Measurements from ENCODE around the gene UBE2Q2. TPM values are rescaled to one million over a fixed set of nuclear protein-coding genes. Genes with fewer than 3 reads are reported as not detected.
"Not testable (repeated sequence)": the region's sequence is repeated elsewhere in the genome, so short reads cannot be mapped to it uniquely, and the experiment has no call there.

The UBE2Q2 gene
- total RNA-seq, 1 donor from 2014 or later, result 47.7 TPM

DNA sequence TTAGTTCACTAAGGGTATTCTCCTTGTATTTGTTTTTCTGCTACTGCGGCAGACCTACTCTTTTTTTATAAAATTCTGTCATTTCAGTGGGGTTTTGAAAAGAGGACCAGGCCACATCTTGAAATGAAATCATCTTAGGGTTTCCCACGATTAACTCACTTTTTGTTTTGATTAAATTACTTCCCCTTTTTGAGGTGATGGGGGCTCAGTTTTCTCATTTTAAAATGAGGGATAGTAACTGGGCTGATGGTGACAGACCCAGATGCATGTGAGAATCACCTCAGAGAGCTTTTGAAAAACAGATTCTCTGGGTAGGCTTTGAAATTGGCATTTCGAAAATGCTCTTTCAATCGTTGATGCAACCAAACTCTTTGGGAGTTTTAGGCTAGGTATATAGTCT is 24.2 kb downstream of the UBE2Q2 start:
- peaks cover 59% of the 10 kb centered on the region for H3K79me2 ChIP-seq (ENCODE audit: insufficient read depth, low read length)
- no peak overlapping the region for H3K4me3 ChIP-seq (ENCODE audit: insufficient read depth, low read depth, low read length)
- no peaks in the 10 kb centered on the region for H3K9me3 Mint-ChIP-seq (ENCODE audit: unreplicated experiment)
- no peaks in the 10 kb centered on the region for H3K27me3 ChIP-seq (ENCODE audit: insufficient read depth, low read length)
- no peaks in the 10 kb centered on the region for H3K4me1 ChIP-seq (ENCODE audit: insufficient read depth, low read length)
- H3K36me3 Mint-ChIP-seq (ENCODE audit: low read depth, unreplicated experiment), result peaks cover 15% of the 10 kb centered on the region
- TF ChIP-seq, protein P1, sequence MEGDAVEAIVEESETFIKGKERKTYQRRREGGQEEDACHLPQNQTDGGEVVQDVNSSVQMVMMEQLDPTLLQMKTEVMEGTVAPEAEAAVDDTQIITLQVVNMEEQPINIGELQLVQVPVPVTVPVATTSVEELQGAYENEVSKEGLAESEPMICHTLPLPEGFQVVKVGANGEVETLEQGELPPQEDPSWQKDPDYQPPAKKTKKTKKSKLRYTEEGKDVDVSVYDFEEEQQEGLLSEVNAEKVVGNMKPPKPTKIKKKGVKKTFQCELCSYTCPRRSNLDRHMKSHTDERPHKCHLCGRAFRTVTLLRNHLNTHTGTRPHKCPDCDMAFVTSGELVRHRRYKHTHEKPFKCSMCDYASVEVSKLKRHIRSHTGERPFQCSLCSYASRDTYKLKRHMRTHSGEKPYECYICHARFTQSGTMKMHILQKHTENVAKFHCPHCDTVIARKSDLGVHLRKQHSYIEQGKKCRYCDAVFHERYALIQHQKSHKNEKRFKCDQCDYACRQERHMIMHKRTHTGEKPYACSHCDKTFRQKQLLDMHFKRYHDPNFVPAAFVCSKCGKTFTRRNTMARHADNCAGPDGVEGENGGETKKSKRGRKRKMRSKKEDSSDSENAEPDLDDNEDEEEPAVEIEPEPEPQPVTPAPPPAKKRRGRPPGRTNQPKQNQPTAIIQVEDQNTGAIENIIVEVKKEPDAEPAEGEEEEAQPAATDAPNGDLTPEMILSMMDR (IDR thresholded peaks at IDR 0.05; ENCODE audit: insufficient read depth, low read depth, low read length), result no peak
- no peak for TF ChIP-seq EZH2 (IDR thresholded peaks at IDR 0.05; ENCODE audit: insufficient read depth, low read length)
- peaks cover 46% of the 10 kb centered on the region for H4K20me1 ChIP-seq (ENCODE audit: insufficient read depth, low read length)
- no peak overlapping the region for H2AFZ ChIP-seq (ENCODE audit: low read depth, low read length)
- DNase-seq (ENCODE audit: low read depth) (no peak), FAIRE-seq (no peak)
- H3K27ac Mint-ChIP-seq (ENCODE audit: unreplicated experiment), result no peak overlapping the region
- no peaks in the 10 kb centered on the region for H3K9me3 ChIP-seq (ENCODE audit: insufficient read depth, low read depth, low read length)
- H3K27me3 Mint-ChIP-seq (ENCODE audit: low read depth, unreplicated experiment), result no peaks in the 10 kb centered on the region
- H3K36me3 ChIP-seq (ENCODE audit: insufficient read depth, low read length), result peaks cover 19% of the 10 kb centered on the region
- peaks cover 14% of the 10 kb centered on the region for H3K4me1 Mint-ChIP-seq (ENCODE audit: low read depth, unreplicated experiment)
- no peak overlapping the region for H3K4me2 ChIP-seq (ENCODE audit: low read length)
- H3K4me3 Mint-ChIP-seq (ENCODE audit: unreplicated experiment), result no peak overlapping the region
- H3K9ac ChIP-seq (ENCODE audit: low read length), result no peak overlapping the region
- no peak overlapping the region for H3K27ac ChIP-seq (ENCODE audit: low read depth, low read length)

DNA sequence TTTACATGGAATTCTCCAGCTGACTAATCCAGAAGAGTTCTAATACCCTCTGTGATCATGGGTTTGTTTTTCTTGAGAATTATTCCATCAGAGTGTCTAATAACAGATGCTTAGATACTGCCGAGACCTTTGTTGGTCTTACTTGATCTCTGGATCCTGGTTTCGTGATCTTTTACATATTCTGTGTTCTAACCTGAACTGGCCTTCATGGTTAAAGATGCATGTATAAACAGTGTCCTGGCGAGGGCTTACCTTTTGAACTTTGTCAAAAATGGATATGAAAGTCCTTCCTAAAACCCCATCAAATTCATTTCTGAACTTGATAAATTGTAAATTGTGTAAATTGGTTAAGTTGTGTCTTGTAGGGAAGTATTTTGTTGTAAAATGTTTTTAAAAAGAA is 24.8 kb downstream of the UBE2Q2 start:
- Histone ChIP-seq H3K4me3 (ENCODE audit: insufficient read depth, low read depth, low read length) (no peak overlapping the region), H3K27ac (ENCODE audit: low read depth, low read length) (no peak overlapping the region), H4K20me1 (ENCODE audit: insufficient read depth, low read length) (peaks cover 41% of the 10 kb centered on the region), H3K79me2 (ENCODE audit: insufficient read depth, low read length) (peaks cover 53% of the 10 kb centered on the region), H3K27me3 (ENCODE audit: insufficient read depth, low read length) (no peaks in the 10 kb centered on the region), H3K4me2 (ENCODE audit: low read length) (no peak overlapping the region), H3K9ac (ENCODE audit: low read length) (no peak overlapping the region), H3K9me3 (ENCODE audit: insufficient read depth, low read depth, low read length) (no peaks in the 10 kb centered on the region), H3K4me1 (ENCODE audit: insufficient read depth, low read length) (no peaks in the 10 kb centered on the region), H2AFZ (ENCODE audit: low read depth, low read length) (no peak overlapping the region), H3K36me3 (ENCODE audit: insufficient read depth, low read length) (peaks cover 16% of the 10 kb centered on the region)
- Mint-ChIP-seq H3K27me3 (ENCODE audit: low read depth, unreplicated experiment) (no peaks in the 10 kb centered on the region), H3K4me3 (ENCODE audit: unreplicated experiment) (no peak overlapping the region), H3K4me1 (ENCODE audit: low read depth, unreplicated experiment) (peaks cover 14% of the 10 kb centered on the region), H3K36me3 (ENCODE audit: low read depth, unreplicated experiment) (peaks cover 12% of the 10 kb centered on the region), H3K27ac (ENCODE audit: unreplicated experiment) (no peak overlapping the region), H3K9me3 (ENCODE audit: unreplicated experiment) (no peaks in the 10 kb centered on the region)
- FAIRE-seq (no peak), DNase-seq (ENCODE audit: low read depth) (no peak)
- TF ChIP-seq, protein P1 (IDR thresholded peaks at IDR 0.05; ENCODE audit: insufficient read depth, low read depth, low read length), result no peak
- no peak for TF ChIP-seq EZH2 (IDR thresholded peaks at IDR 0.05; ENCODE audit: insufficient read depth, low read length)

DNA sequence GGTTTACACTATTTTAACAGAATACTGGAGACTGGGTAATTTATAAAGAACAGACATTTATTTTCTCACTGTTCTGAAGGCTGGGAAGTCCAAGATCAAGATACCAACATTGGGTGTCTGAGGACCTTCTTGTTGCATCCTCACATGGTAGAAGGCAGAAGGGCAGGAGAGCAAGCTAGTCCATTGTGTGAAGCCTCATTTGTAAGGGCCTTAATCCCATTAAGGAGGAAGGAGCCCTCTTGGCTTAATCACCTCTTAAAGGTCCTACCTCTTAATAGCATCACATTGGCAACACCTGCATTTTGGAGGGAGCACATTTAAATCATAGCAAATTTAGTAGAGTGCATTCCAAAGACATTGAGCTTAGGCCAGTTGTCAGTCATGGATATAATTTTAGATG is 26.2 kb downstream of the UBE2Q2 start:
- Histone ChIP-seq H3K9me3 (ENCODE audit: insufficient read depth, low read depth, low read length) (no peaks in the 10 kb centered on the region), H3K4me1 (ENCODE audit: insufficient read depth, low read length) (no peaks in the 10 kb centered on the region), H3K27ac (ENCODE audit: low read depth, low read length) (no peak overlapping the region), H3K9ac (ENCODE audit: low read length) (no peak overlapping the region), H3K4me3 (ENCODE audit: insufficient read depth, low read depth, low read length) (no peak overlapping the region), H2AFZ (ENCODE audit: low read depth, low read length) (no peak overlapping the region), H3K79me2 (ENCODE audit: insufficient read depth, low read length) (peaks cover 45% of the 10 kb centered on the region), H4K20me1 (ENCODE audit: insufficient read depth, low read length) (peaks cover 44% of the 10 kb centered on the region), H3K36me3 (ENCODE audit: insufficient read depth, low read length) (peaks cover 26% of the 10 kb centered on the region), H3K27me3 (ENCODE audit: insufficient read depth, low read length) (no peaks in the 10 kb centered on the region), H3K4me2 (ENCODE audit: low read length) (no peak overlapping the region)
- FAIRE-seq, result no peak
- no peak for DNase-seq (ENCODE audit: low read depth)
- TF ChIP-seq, protein P1 (IDR thresholded peaks at IDR 0.05; ENCODE audit: insufficient read depth, low read depth, low read length), result no peak
- no peak for TF ChIP-seq EZH2 (IDR thresholded peaks at IDR 0.05; ENCODE audit: insufficient read depth, low read length)
- Mint-ChIP-seq H3K9me3 (ENCODE audit: unreplicated experiment) (no peaks in the 10 kb centered on the region), H3K27ac (ENCODE audit: unreplicated experiment) (no peak overlapping the region), H3K4me1 (ENCODE audit: low read depth, unreplicated experiment) (peaks cover 14% of the 10 kb centered on the region), H3K36me3 (ENCODE audit: low read depth, unreplicated experiment) (peaks cover 16% of the 10 kb centered on the region), H3K4me3 (ENCODE audit: unreplicated experiment) (no peak overlapping the region), H3K27me3 (ENCODE audit: low read depth, unreplicated experiment) (no peaks in the 10 kb centered on the region)

DNA sequence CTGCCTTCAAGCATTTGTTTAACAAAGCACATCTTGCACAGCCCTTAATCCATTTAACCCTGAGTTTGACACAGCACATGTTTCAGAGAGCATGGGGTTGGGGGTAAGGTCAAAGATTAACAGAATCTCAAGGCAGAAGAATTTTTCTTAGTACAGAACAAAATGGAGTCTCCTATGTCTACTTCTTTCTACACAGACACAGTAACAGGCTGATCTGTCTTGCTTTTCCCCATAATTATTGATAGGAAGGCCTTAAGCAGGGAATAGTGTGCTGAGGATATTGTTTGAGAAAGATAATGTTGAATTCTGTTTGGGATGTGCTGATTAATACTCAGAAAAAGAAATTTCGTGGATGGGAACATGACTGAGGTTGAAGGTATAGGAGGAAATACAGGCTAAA is 28.3 kb downstream of the UBE2Q2 start:
- not testable (repeated sequence) for H3K27ac Mint-ChIP-seq (ENCODE audit: unreplicated experiment); H3K4me1 ChIP-seq (ENCODE audit: insufficient read depth, low read length); H3K27me3 Mint-ChIP-seq (ENCODE audit: low read depth, unreplicated experiment); H3K9ac ChIP-seq (ENCODE audit: low read length); H3K9me3 Mint-ChIP-seq (ENCODE audit: unreplicated experiment); H3K4me3 Mint-ChIP-seq (ENCODE audit: unreplicated experiment); DNase-seq (ENCODE audit: low read depth); H2AFZ ChIP-seq (ENCODE audit: low read depth, low read length); H3K9me3 ChIP-seq (ENCODE audit: insufficient read depth, low read depth, low read length); FAIRE-seq; H3K4me3 ChIP-seq (ENCODE audit: insufficient read depth, low read depth, low read length); H3K27ac ChIP-seq (ENCODE audit: low read depth, low read length); H3K4me1 Mint-ChIP-seq (ENCODE audit: low read depth, unreplicated experiment); H3K4me2 ChIP-seq (ENCODE audit: low read length); H3K27me3 ChIP-seq (ENCODE audit: insufficient read depth, low read length)
- H3K36me3 Mint-ChIP-seq (ENCODE audit: low read depth, unreplicated experiment), result peaks cover 29% of the 10 kb centered on the region
- peaks cover 25% of the 10 kb centered on the region for H3K36me3 ChIP-seq (ENCODE audit: insufficient read depth, low read length)
- peaks cover 24% of the 10 kb centered on the region for H3K79me2 ChIP-seq (ENCODE audit: insufficient read depth, low read length)
- peaks cover 34% of the 10 kb centered on the region for H4K20me1 ChIP-seq (ENCODE audit: insufficient read depth, low read length)

All from astrocyte (in vitro differentiated cells and primary cell).